ENCODE results near the gene ACSS1.

ACSS1 gene

DNA sequence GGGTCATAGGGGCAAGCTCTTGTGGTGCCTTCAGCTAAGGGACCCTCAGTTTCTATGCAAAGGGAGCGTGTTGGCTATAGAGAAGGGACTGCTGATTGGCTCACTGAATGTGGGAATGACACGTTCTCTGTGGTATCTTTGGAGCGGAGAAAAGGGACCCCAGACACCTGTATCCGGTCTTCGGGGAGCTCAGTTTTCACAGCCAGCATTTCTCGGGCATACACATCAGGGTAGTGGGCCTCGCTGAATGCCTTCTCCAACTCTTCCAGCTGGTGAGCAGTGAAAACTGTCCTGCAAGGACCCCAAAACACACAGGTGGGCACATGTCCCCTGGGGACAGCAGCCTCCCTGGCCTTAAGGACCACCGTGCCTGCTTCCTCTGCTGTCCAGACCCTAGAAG lies 20.7 kb upstream of the ACSS1 start:
- TF ChIP-seq, protein P1, sequence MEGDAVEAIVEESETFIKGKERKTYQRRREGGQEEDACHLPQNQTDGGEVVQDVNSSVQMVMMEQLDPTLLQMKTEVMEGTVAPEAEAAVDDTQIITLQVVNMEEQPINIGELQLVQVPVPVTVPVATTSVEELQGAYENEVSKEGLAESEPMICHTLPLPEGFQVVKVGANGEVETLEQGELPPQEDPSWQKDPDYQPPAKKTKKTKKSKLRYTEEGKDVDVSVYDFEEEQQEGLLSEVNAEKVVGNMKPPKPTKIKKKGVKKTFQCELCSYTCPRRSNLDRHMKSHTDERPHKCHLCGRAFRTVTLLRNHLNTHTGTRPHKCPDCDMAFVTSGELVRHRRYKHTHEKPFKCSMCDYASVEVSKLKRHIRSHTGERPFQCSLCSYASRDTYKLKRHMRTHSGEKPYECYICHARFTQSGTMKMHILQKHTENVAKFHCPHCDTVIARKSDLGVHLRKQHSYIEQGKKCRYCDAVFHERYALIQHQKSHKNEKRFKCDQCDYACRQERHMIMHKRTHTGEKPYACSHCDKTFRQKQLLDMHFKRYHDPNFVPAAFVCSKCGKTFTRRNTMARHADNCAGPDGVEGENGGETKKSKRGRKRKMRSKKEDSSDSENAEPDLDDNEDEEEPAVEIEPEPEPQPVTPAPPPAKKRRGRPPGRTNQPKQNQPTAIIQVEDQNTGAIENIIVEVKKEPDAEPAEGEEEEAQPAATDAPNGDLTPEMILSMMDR (IDR thresholded peaks at IDR 0.05; ENCODE audit: low read length, missing control alignments), result no peak
- DNase-seq (ENCODE audit: low read depth), result no peak
- no peak overlapping the region for H3K4me3 ChIP-seq (replicated peaks; ENCODE audit: low read depth, low read length)

DNA sequence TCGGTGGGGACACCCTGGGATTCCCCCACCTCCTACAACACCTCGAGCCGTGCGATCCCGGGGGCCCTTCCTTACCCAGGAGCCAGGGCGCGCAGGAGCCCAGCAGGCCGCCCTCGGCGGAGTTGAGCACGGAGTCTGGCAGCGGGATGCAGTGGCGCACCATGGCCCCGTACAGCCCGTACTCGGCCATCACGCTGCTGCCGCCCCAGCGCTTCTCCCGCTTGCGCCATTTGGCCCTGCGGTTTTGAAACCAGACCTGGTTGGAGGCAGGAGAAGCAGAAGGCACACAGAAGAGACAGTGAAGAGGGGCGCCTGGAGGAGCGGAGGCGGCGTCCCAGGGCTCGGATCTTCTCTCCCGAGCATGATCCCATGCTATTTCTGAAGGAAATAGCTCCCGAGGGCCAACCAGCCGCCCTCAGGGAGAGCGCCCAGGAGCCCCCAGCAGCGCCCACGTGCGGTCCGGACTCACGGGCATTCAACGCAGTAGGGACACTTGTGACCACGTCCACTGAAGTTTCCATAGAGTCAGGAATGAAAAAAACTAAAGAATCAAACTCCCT lies 19.8 kb upstream of the ACSS1 start:
- H3K4me3 ChIP-seq (replicated peaks; ENCODE audit: low read depth, low read length), result peak overlapping the region; percentile 27

GRCh38 chr20:25076731-25077609 lies 19.0 kb upstream of the ACSS1 start:
- peak overlapping the region; percentile 27 for H3K4me3 ChIP-seq (replicated peaks; ENCODE audit: low read depth, low read length)
- peak; percentile 48 for DNase-seq (ENCODE audit: low read depth)
- TF ChIP-seq, protein P1 (IDR thresholded peaks at IDR 0.05; ENCODE audit: low read length, missing control alignments), result peak; percentile 45

More for the DNA sequence above, 19.8 kb upstream of the ACSS1 start:
- TF ChIP-seq, protein P1 (IDR thresholded peaks at IDR 0.05; ENCODE audit: low read length, missing control alignments), result no peak
- DNase-seq (ENCODE audit: low read depth), result peak; percentile 40

DNA sequence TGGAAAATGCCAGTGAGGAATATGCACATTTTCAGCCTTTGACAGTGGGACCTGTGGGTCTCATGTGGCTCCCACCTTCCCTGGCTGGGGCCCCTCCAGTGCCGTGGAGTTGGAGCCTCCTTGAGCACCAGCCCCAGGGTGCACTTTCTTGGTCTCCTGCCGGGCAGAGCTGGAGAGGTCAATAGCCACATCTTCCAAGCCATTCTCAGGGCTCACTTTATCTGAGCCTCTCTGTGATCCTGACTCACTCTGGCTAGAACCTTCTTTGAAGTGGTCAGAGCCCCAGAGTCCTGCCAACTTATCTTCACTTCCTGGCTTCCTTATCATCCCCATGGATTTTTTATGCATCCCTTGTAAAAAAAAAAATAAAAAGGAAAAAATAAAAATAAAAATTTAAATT lies 18.3 kb upstream of the ACSS1 start:
- no peak overlapping the region for H3K4me3 ChIP-seq (replicated peaks; ENCODE audit: low read depth, low read length)
- DNase-seq (ENCODE audit: low read depth), result no peak
- TF ChIP-seq, protein P1 (IDR thresholded peaks at IDR 0.05; ENCODE audit: low read length, missing control alignments), result no peak

GRCh38 chr20:25073544-25073943 lies 15.6 kb upstream of the ACSS1 start:
- H3K4me3 ChIP-seq (replicated peaks; ENCODE audit: low read depth, low read length), result no peak overlapping the region
- DNase-seq (ENCODE audit: low read depth), result no peak
- TF ChIP-seq, protein P1 (IDR thresholded peaks at IDR 0.05; ENCODE audit: low read length, missing control alignments), result no peak

- DNase-seq (ENCODE audit: low read depth), result peak; percentile 38
- TF ChIP-seq, protein P1 (IDR thresholded peaks at IDR 0.05; ENCODE audit: low read length, missing control alignments), result no peak
- no peak overlapping the region for H3K4me3 ChIP-seq (replicated peaks; ENCODE audit: low read depth, low read length)
Observed at GRCh38 chr20:25072226-25072811, 14.4 kb upstream of the ACSS1 start.

All from fibroblast of pulmonary artery (primary cell).